HG02759 (cell line): ENCODE results near the gene CRYGS.
"Not testable (repeated sequence)": the region's sequence is repeated elsewhere in the genome, so short reads cannot be mapped to it uniquely, and the experiment has no call there.

ENCODE experiments used
- ATAC-seq: cut with Tn5 transposase; IDR thresholded peaks from one replicate; pipeline ENCODE4 v1.9.1; 2021; ENCODE audit warnings: mild to moderate bottlenecking, moderate library complexity; ENCODE audit not compliant: unreplicated experiment

The CRYGS gene

GRCh38 chr3:186544281-186544680, at the start of gene CRYGS:
TSS of gene CRYGS (minus strand) at chr3:186544380. CDS start at chr3:186544326, 54 bp downstream.
- ATAC-seq, result no peak

- ATAC-seq, result no peak
Observed at GRCh38 chr3:186593862-186594261, 49.7 kb upstream of the CRYGS start.

GRCh38 chr3:186592682-186593081, 48.5 kb upstream of the CRYGS start:
- ATAC-seq, result no peak

- ATAC-seq, result no peak
Observed at GRCh38 chr3:186590580-186591295, 46.6 kb upstream of the CRYGS start.

GRCh38 chr3:186589856-186590579, 45.8 kb upstream of the CRYGS start:
- ATAC-seq, result no peak

- no peak for ATAC-seq
Observed at GRCh38 chr3:186589121-186589520, 44.9 kb upstream of the CRYGS start.

GRCh38 chr3:186588632-186589031, 44.5 kb upstream of the CRYGS start:
- no peak for ATAC-seq

GRCh38 chr3:186587183-186587582, 43.0 kb upstream of the CRYGS start:
- ATAC-seq, result no peak

GRCh38 chr3:186586245-186586644, 42.1 kb upstream of the CRYGS start:
- not testable (repeated sequence) for ATAC-seq

GRCh38 chr3:186583831-186584230, 39.7 kb upstream of the CRYGS start:
- ATAC-seq, result no peak

- no peak for ATAC-seq
Observed at GRCh38 chr3:186582541-186582940, 38.4 kb upstream of the CRYGS start.

- ATAC-seq, result no peak
Observed at GRCh38 chr3:186580785-186581184, 36.6 kb upstream of the CRYGS start.

- no peak for ATAC-seq
Observed at GRCh38 chr3:186577521-186577920, 33.3 kb upstream of the CRYGS start.

GRCh38 chr3:186571644-186572013, 27.4 kb upstream of the CRYGS start:
- no peak for ATAC-seq

- no peak for ATAC-seq
Observed at GRCh38 chr3:186570941-186571643, 26.9 kb upstream of the CRYGS start.

GRCh38 chr3:186570096-186570940, 26.1 kb upstream of the CRYGS start, which contains the start of gene DNAJB11:
TSS of gene DNAJB11 (plus strand) at chr3:186570720. CDS start at chr3:186570898, 178 bp downstream.
- ATAC-seq, result peak; percentile 87

GRCh38 chr3:186569779-186570095, 25.6 kb upstream of the CRYGS start:
- no peak for ATAC-seq

GRCh38 chr3:186569361-186569760, 25.2 kb upstream of the CRYGS start:
- ATAC-seq, result not testable (repeated sequence)

GRCh38 chr3:186567072-186567921, 23.1 kb upstream of the CRYGS start, which contains the start of gene TBCCD1:
TSS of gene TBCCD1 (minus strand) at chr3:186567339. CDS start at chr3:186564329, 3,010 bp downstream.
- peak; percentile 47 for ATAC-seq

- ATAC-seq, result no peak
Observed at GRCh38 chr3:186566772-186567071, 22.5 kb upstream of the CRYGS start.
